H9 (cell line): ENCODE results near the gene TCERG1L. TPM values are rescaled to one million over a fixed set of nuclear protein-coding genes. Genes with fewer than 3 reads are reported as not detected.
A peak's percentile ranks its signal among the peaks of the same experiment; 100 is the strongest.

Source experiments
- DNase-seq: peaks from one replicate; pipeline ENCODE4 v3.0.0-alpha.2; 2017
- H2AFZ ChIP-seq: one replicate; pipeline ENCODE4 v1.6.1; 2013; ENCODE audit warnings: mild to moderate bottlenecking, low read length, control low read depth, moderate library complexity
- H2AK5ac ChIP-seq: 2 replicates; pipeline ENCODE4 v1.6.1; 2013; ENCODE audit warnings: low read length, control low read depth, mixed read lengths; ENCODE audit not compliant: insufficient read length
- H2BK120ac ChIP-seq: one replicate; pipeline ENCODE4 v1.6.1; 2013; ENCODE audit warnings: low read depth, mild to moderate bottlenecking, low read length, control low read depth, inconsistent platforms; ENCODE audit not compliant: poor library complexity, severe bottlenecking
- H2BK12ac ChIP-seq: 2 replicates; pipeline ENCODE4 v1.6.1; 2013; ENCODE audit warnings: low read length, control low read depth, mixed read lengths, low read depth; ENCODE audit not compliant: insufficient read length
- H2BK15ac ChIP-seq: 2 replicates; pipeline ENCODE4 v1.6.1; 2013; ENCODE audit warnings: low read depth, low read length, control low read depth
- H2BK20ac ChIP-seq: one replicate; pipeline ENCODE4 v1.6.1; 2013; ENCODE audit warnings: low read depth, mild to moderate bottlenecking, low read length, control low read depth, inconsistent platforms; ENCODE audit not compliant: poor library complexity, severe bottlenecking
- H2BK5ac ChIP-seq: 2 replicates; pipeline ENCODE4 v1.6.1; 2013; ENCODE audit warnings: low read length, control low read depth, mixed read lengths; ENCODE audit not compliant: insufficient read length
- H3K14ac ChIP-seq: 2 replicates; pipeline ENCODE4 v1.6.1; 2013; ENCODE audit warnings: low read length, control low read depth; ENCODE audit not compliant: insufficient read depth
- H3K18ac ChIP-seq: 2 replicates; pipeline ENCODE4 v1.6.1; 2013; ENCODE audit warnings: low read depth, mild to moderate bottlenecking, mixed read lengths, low read length, control low read depth; ENCODE audit not compliant: insufficient read length
- H3K23ac ChIP-seq: 2 replicates; pipeline ENCODE4 v1.6.1; 2013; ENCODE audit warnings: low read length, control low read depth, mixed read lengths, low read depth; ENCODE audit not compliant: insufficient read length
- H3K23me2 ChIP-seq: 2 replicates; pipeline ENCODE4 v1.6.1; 2013; ENCODE audit warnings: low read depth, mild to moderate bottlenecking, mixed read lengths, low read length, control low read depth; ENCODE audit not compliant: insufficient read length, poor library complexity, severe bottlenecking
- H3K27ac ChIP-seq: 2 replicates; pipeline ENCODE4 v1.5.1; 2013; ENCODE audit warnings: low read length, control low read depth, mixed read lengths, low read depth; ENCODE audit not compliant: insufficient read length
- H3K27me3 ChIP-seq: 2 replicates; pipeline ENCODE4 v1.6.1; 2013; ENCODE audit warnings: low read length, control low read depth, inconsistent platforms; ENCODE audit not compliant: insufficient read depth
- H3K4ac ChIP-seq: 2 replicates; pipeline ENCODE4 v1.6.1; 2013; ENCODE audit warnings: low read depth, mild to moderate bottlenecking, control low read depth, inconsistent platforms, low read length, moderate library complexity
- H3K4me1 ChIP-seq: 2 replicates; pipeline ENCODE4 v1.6.1; 2013; ENCODE audit warnings: low read length, control low read depth, inconsistent platforms; ENCODE audit not compliant: insufficient read depth
- H3K4me2 ChIP-seq: 2 replicates; pipeline ENCODE4 v1.6.1; 2013; ENCODE audit warnings: low read length, control low read depth, mixed read lengths; ENCODE audit not compliant: insufficient read length, insufficient read depth
- H3K56ac ChIP-seq: 2 replicates; pipeline ENCODE4 v1.6.1; 2013; ENCODE audit warnings: low read depth, mild to moderate bottlenecking, mixed read lengths, low read length, control low read depth; ENCODE audit not compliant: insufficient read length
- H3K79me1 ChIP-seq: 2 replicates; pipeline ENCODE4 v1.6.1; 2013; ENCODE audit warnings: low read depth, mild to moderate bottlenecking, moderate library complexity, low read length, control low read depth, inconsistent platforms; ENCODE audit not compliant: insufficient read depth, poor library complexity, severe bottlenecking
- H3K79me2 ChIP-seq: 2 replicates; pipeline ENCODE4 v1.6.1; 2013; ENCODE audit warnings: low read length, control low read depth, inconsistent platforms; ENCODE audit not compliant: insufficient read depth
- H3K9ac ChIP-seq: 2 replicates; pipeline ENCODE4 v1.6.1; 2013; ENCODE audit warnings: low read length, control low read depth, mixed read lengths; ENCODE audit not compliant: insufficient read length; ENCODE audit errors: extremely low read depth
- H3K9me3 ChIP-seq: one replicate; pipeline ENCODE4 v1.6.1; 2013; ENCODE audit warnings: low read depth, low read length, inconsistent platforms; ENCODE audit not compliant: control insufficient read depth
- H3T11ph ChIP-seq: one replicate; pipeline ENCODE4 v1.6.1; 2013; ENCODE audit warnings: mild to moderate bottlenecking, low read length, control low read depth, inconsistent platforms
- H4K20me1 ChIP-seq: one replicate; pipeline ENCODE4 v1.6.1; 2013; ENCODE audit not compliant: control insufficient read depth, insufficient read length, insufficient read depth
- H4K5ac ChIP-seq: 2 replicates; pipeline ENCODE4 v1.6.1; 2013; ENCODE audit warnings: low read depth, mild to moderate bottlenecking, mixed read lengths, low read length, control low read depth; ENCODE audit not compliant: insufficient read length
- H4K8ac ChIP-seq: replicated peaks from 2 replicates; pipeline ENCODE4 v1.6.1; 2013; ENCODE audit warnings: low read length, control low read depth, mixed read lengths, low read depth; ENCODE audit not compliant: insufficient read length
- H4K91ac ChIP-seq: 2 replicates; pipeline ENCODE4 v1.6.1; 2013; ENCODE audit warnings: low read depth, mild to moderate bottlenecking, moderate library complexity, mixed read lengths, low read length, control low read depth; ENCODE audit not compliant: insufficient read length
- H3K27ac Mint-ChIP-seq, 3 experiments: 2 replicates in 2 of 3; 3 replicates in 1 of 3; pipeline ENCODE4 v1.8.0; 2020 to 2021; ENCODE audit warnings: mixed read lengths in 3 of 3, mild to moderate bottlenecking in 1 of 3, moderate library complexity in 1 of 3
- H3K27me3 Mint-ChIP-seq: 2 replicates; pipeline ENCODE4 v1.8.0; 2021; ENCODE audit warnings: low read depth, mild to moderate bottlenecking, moderate library complexity, mixed read lengths
- H3K36me3 Mint-ChIP-seq, 3 experiments: 2 replicates in 2 of 3; 3 replicates in 1 of 3; pipeline ENCODE4 v1.8.0; 2020 to 2021; ENCODE audit warnings: low read depth in 3 of 3, mixed read lengths in 3 of 3; ENCODE audit not compliant: insufficient read depth in 1 of 3
- H3K4me1 Mint-ChIP-seq, 2 experiments: 2 replicates each; pipeline ENCODE4 v1.8.0; 2020; ENCODE audit warnings: mixed read lengths in 2 of 2
- H3K4me3 Mint-ChIP-seq, 2 experiments: 2 replicates in 1 of 2; 3 replicates in 1 of 2; pipeline ENCODE4 v1.8.0; 2020 to 2021; ENCODE audit warnings: mild to moderate bottlenecking in 2 of 2, mixed read lengths in 2 of 2, moderate library complexity in 1 of 2
- H3K9me3 Mint-ChIP-seq, 2 experiments: 2 replicates in 1 of 2; 3 replicates in 1 of 2; pipeline ENCODE4 v1.8.0; 2020; ENCODE audit warnings: mild to moderate bottlenecking in 2 of 2, mixed read lengths in 2 of 2, moderate library complexity in 1 of 2
- CTCF ChIP-seq: fragments of 200-600 bp; sonication (generic); conservative IDR thresholded peaks from 3 replicates; pipeline ENCODE4 v1.8.0; 2021; ENCODE audit warnings: antibody characterized with exemption, mild to moderate bottlenecking
- WGBS: extraction: QIAGEN DNeasy Blood & Tissue Kit; methylation state at CpG from one replicate; pipeline ENCODE4 v1.1.7; 2013; ENCODE audit warnings: missing lambda C conversion rate, low lambda C conversion rate, mixed read lengths; ENCODE audit not compliant: insufficient read length; ENCODE audit errors: extremely low coverage; 5-methylcytosine and 5-hydroxymethylcytosine counted together
- total RNA-seq: library from RNA; stranded (reverse); gene quantifications from 2 replicates; pipeline ENCODE4 v1.2.1, GENCODE V29; 2021

The TCERG1L gene
- total RNA-seq, 1 experiment from 2014 or later = 3.3 TPM

GRCh38 chr10:131320860-131321604 lies 9.5 kb upstream of the TCERG1L start:
- no peak for DNase-seq
- no peaks in the 10 kb centered on the region for H4K20me1 ChIP-seq
- H3K27me3 Mint-ChIP-seq = peaks cover 44% of the 10 kb centered on the region

More at GRCh38 chr10:131320860-131321604, 9.5 kb upstream of the TCERG1L start:
- Histone ChIP-seq H2AK5ac (no peak overlapping the region), H4K8ac (no peak overlapping the region), H4K5ac (no peak overlapping the region), H2BK20ac (no peak overlapping the region), H3K23ac (no peak overlapping the region), H3K23me2 (no peaks in the 10 kb centered on the region), H2BK5ac (no peak overlapping the region), H3K4me1 (peaks cover 4% of the 10 kb centered on the region; the same call in 1 of the 2 replicates), H2BK15ac (no peak overlapping the region), H3K18ac (peak overlapping the region; percentile 54), H3K27ac (no peak overlapping the region), H3K27me3 (no peaks in the 10 kb centered on the region), H2BK12ac (no peak overlapping the region), H3K79me1 (no peaks in the 10 kb centered on the region), H4K91ac (no peak overlapping the region), H3K14ac (no peak overlapping the region; the same call in 1 of the 2 replicates), H2BK120ac (no peak overlapping the region), H3K9me3 (no peaks in the 10 kb centered on the region), H3K56ac (no peak overlapping the region), H3K79me2 (no peaks in the 10 kb centered on the region), H3K4me2 (no peak overlapping the region), H2AFZ (no peak overlapping the region), H3K9ac (no peak overlapping the region), H3K4ac (no peak overlapping the region), H3T11ph (no peak overlapping the region)
- H3K27ac Mint-ChIP-seq = no peak overlapping the region
- H3K4me1 Mint-ChIP-seq = peaks cover 28 to 30% of the 10 kb centered on the region in 2 experiments
- no CpG with 5 or more reads among the region's 15 CpGs for WGBS
- no peak for TF ChIP-seq CTCF
- H3K9me3 Mint-ChIP-seq = no peaks in the 10 kb centered on the region; a peak in 1 of 5 replicates
- no peak overlapping the region for H3K4me3 Mint-ChIP-seq
- H3K36me3 Mint-ChIP-seq = no peaks in the 10 kb centered on the region
